ENCODE data around the gene ORAI2. TPM values are rescaled to one million over a fixed set of nuclear protein-coding genes. Genes with fewer than 3 reads are reported as not detected.

The ORAI2 gene
- total RNA-seq, 1 experiment from 2014 or later = 11.4 TPM

- TF ChIP-seq CTCF (IDR thresholded peaks at IDR 0.05; ENCODE audit: unreplicated experiment) = no peak
- H3K9me3 Mint-ChIP-seq (ENCODE audit: low read depth, unreplicated experiment) = no peaks in the 10 kb centered on the region
- intact Hi-C loops (cut with micrococcal nuclease; ENCODE audit: unreplicated experiment) = no loop called here
- H3K36me3 Mint-ChIP-seq (ENCODE audit: insufficient read depth, unreplicated experiment) = peaks cover 30% of the 10 kb centered on the region
- no peaks in the 10 kb centered on the region for H3K27me3 Mint-ChIP-seq (ENCODE audit: unreplicated experiment)
- no peak for DNase-seq
- no peaks in the 10 kb centered on the region for H3K4me1 Mint-ChIP-seq (ENCODE audit: low read depth, unreplicated experiment)
- no TSS peak for BruUV-seq (replicated peaks)
- no peak overlapping the region for H3K27ac Mint-ChIP-seq (ENCODE audit: unreplicated experiment)
- H3K4me3 Mint-ChIP-seq (ENCODE audit: low read depth, unreplicated experiment) = no peak overlapping the region
- CTCF ChIA-PET = no interaction called here
Measured at GRCh38 chr7:102413611-102414010, 19.8 kb upstream of the ORAI2 start.

- Mint-ChIP-seq H3K27ac (ENCODE audit: unreplicated experiment) (no peak overlapping the region), H3K4me3 (ENCODE audit: low read depth, unreplicated experiment) (no peak overlapping the region), H3K4me1 (ENCODE audit: low read depth, unreplicated experiment) (no peaks in the 10 kb centered on the region), H3K36me3 (ENCODE audit: insufficient read depth, unreplicated experiment) (peaks cover 22% of the 10 kb centered on the region), H3K27me3 (ENCODE audit: unreplicated experiment) (no peaks in the 10 kb centered on the region), H3K9me3 (ENCODE audit: low read depth, unreplicated experiment) (no peaks in the 10 kb centered on the region)
- BruUV-seq (replicated peaks) = no TSS peak
- DNase-seq = no peak
- intact Hi-C loops (cut with micrococcal nuclease; ENCODE audit: unreplicated experiment) = no loop called here
- CTCF ChIA-PET = no interaction called here
- no peak for TF ChIP-seq CTCF (IDR thresholded peaks at IDR 0.05; ENCODE audit: unreplicated experiment)
Measured at GRCh38 chr7:102415685-102416225, 17.6 kb upstream of the ORAI2 start.

- CTCF ChIA-PET = interaction anchor here (1.0 kb wide), 1 partner anchor 19 kb away, joined by 5 read pairs; no protein-coding TSS in a partner anchor
- no peak for DNase-seq
- H3K36me3 Mint-ChIP-seq (ENCODE audit: insufficient read depth, unreplicated experiment) = peaks cover 22% of the 10 kb centered on the region
- no peak overlapping the region for H3K27ac Mint-ChIP-seq (ENCODE audit: unreplicated experiment)
- no peak overlapping the region for H3K4me3 Mint-ChIP-seq (ENCODE audit: low read depth, unreplicated experiment)
- intact Hi-C loops (cut with micrococcal nuclease; ENCODE audit: unreplicated experiment) = no loop called here
- no peak for TF ChIP-seq CTCF (IDR thresholded peaks at IDR 0.05; ENCODE audit: unreplicated experiment)
- H3K27me3 Mint-ChIP-seq (ENCODE audit: unreplicated experiment) = no peaks in the 10 kb centered on the region
- BruUV-seq (replicated peaks) = no TSS peak
- H3K9me3 Mint-ChIP-seq (ENCODE audit: low read depth, unreplicated experiment) = no peaks in the 10 kb centered on the region
- no peaks in the 10 kb centered on the region for H3K4me1 Mint-ChIP-seq (ENCODE audit: low read depth, unreplicated experiment)
Measured at GRCh38 chr7:102416406-102416805, 17.0 kb upstream of the ORAI2 start.

- Mint-ChIP-seq H3K36me3 (ENCODE audit: insufficient read depth, unreplicated experiment) (peaks cover 22% of the 10 kb centered on the region), H3K27me3 (ENCODE audit: unreplicated experiment) (no peaks in the 10 kb centered on the region), H3K4me1 (ENCODE audit: low read depth, unreplicated experiment) (no peaks in the 10 kb centered on the region), H3K9me3 (ENCODE audit: low read depth, unreplicated experiment) (no peaks in the 10 kb centered on the region), H3K27ac (ENCODE audit: unreplicated experiment) (no peak overlapping the region), H3K4me3 (ENCODE audit: low read depth, unreplicated experiment) (no peak overlapping the region)
- CTCF ChIA-PET = interaction anchor here (1.0 kb wide), 1 partner anchor 18 kb away, joined by 5 read pairs; no protein-coding TSS in a partner anchor
- no TSS peak for BruUV-seq (replicated peaks)
- DNase-seq = no peak
- intact Hi-C loops (cut with micrococcal nuclease; ENCODE audit: unreplicated experiment) = no loop called here
- TF ChIP-seq CTCF (IDR thresholded peaks at IDR 0.05; ENCODE audit: unreplicated experiment) = no peak
Measured at GRCh38 chr7:102417105-102417504, 16.3 kb upstream of the ORAI2 start.
